Skeletal muscle tissue (tissue), 4 donors: ENCODE measurements around the gene MST1. TPM values are rescaled to one million over a fixed set of nuclear protein-coding genes. Genes with fewer than 3 reads are reported as not detected.

ENCODE experiments used
- H3K27ac ChIP-seq: one replicate; pipeline ENCODE4 v1.7.0; 2013; ENCODE audit warnings: mild to moderate bottlenecking, low read depth, low read length, inconsistent platforms
- H3K27me3 ChIP-seq, 3 donors: one replicate each; pipeline ENCODE4 v1.7.0; 2013; ENCODE audit warnings: low read length in 3 of 3; ENCODE audit not compliant: control insufficient read depth in 3 of 3, insufficient read depth in 3 of 3
- H3K36me3 ChIP-seq, 3 donors: one replicate each; pipeline ENCODE4 v1.7.0; 2013; ENCODE audit warnings: low read length in 3 of 3; ENCODE audit not compliant: control insufficient read depth in 3 of 3, insufficient read depth in 3 of 3
- H3K4me1 ChIP-seq, 3 donors: one replicate each; pipeline ENCODE4 v1.7.0; 2013; ENCODE audit warnings: low read length in 3 of 3, mild to moderate bottlenecking in 3 of 3; ENCODE audit not compliant: control insufficient read depth in 3 of 3, insufficient read depth in 3 of 3
- H3K4me3 ChIP-seq, 3 donors: one replicate each; pipeline ENCODE4 v1.7.0; 2013; ENCODE audit warnings: low read length in 3 of 3
- H3K9ac ChIP-seq, 3 donors: one replicate each; pipeline ENCODE4 v1.7.0; 2013; ENCODE audit warnings: low read length in 3 of 3, mild to moderate bottlenecking in 3 of 3, moderate library complexity in 2 of 3, low read depth in 1 of 3
- H3K9me3 ChIP-seq, 3 donors: one replicate each; pipeline ENCODE4 v1.7.0; 2013; ENCODE audit warnings: low read length in 3 of 3; ENCODE audit not compliant: control insufficient read depth in 3 of 3
- total RNA-seq: library from RNA; depleted of rRNA; stranded (reverse); fragments of >200 nt; gene quantifications from one replicate; pipeline ENCODE4 v1.2.3, GENCODE V29; 2014
- donor health status: Osteomylitis.

MST1 gene
- total RNA-seq, 1 donor from 2014 or later, result 1.6 TPM

- H3K27me3 ChIP-seq, result peaks cover 6 to 16% (median 9%) of the 10 kb centered on the region in 3 donors
- H3K9ac ChIP-seq, result no peak overlapping the region
- peaks cover 10 to 15% (median 12%) of the 10 kb centered on the region in 3 donors for H3K36me3 ChIP-seq
- H3K27ac ChIP-seq, result no peak overlapping the region
- H3K9me3 ChIP-seq, result no peaks in the 10 kb centered on the region
- H3K4me1 ChIP-seq, result peaks cover 19 to 37% (median 22%) of the 10 kb centered on the region in 3 donors
- no peak overlapping the region for H3K4me3 ChIP-seq
These were observed 17.7 kb downstream of the MST1 start for GRCh38 chr3:49671291-49672288.

GRCh38 chr3:49670940-49671290 is 18.4 kb downstream of the MST1 start:
- H3K9ac ChIP-seq, result peak overlapping the region in 1 of 3 donors; percentile 45
- H3K27me3 ChIP-seq, result peaks cover 6 to 18% (median 9%) of the 10 kb centered on the region in 3 donors
- H3K4me3 ChIP-seq, result no peak overlapping the region
- peaks cover 19 to 34% (median 22%) of the 10 kb centered on the region in 3 donors for H3K4me1 ChIP-seq
- H3K9me3 ChIP-seq, result no peaks in the 10 kb centered on the region
- peaks cover 3 to 8% (median 5%) of the 10 kb centered on the region in 3 donors for H3K36me3 ChIP-seq
- no peak overlapping the region for H3K27ac ChIP-seq

- Histone ChIP-seq H3K9me3 (no peaks in the 10 kb centered on the region), H3K9ac (peak overlapping the region in 1 of 3 donors; percentile 33), H3K4me3 (no peak overlapping the region), H3K27ac (no peak overlapping the region), H3K4me1 (peaks cover 9 to 19% (median 9%) of the 10 kb centered on the region in 3 donors), H3K27me3 (peaks cover 6 to 26% (median 9%) of the 10 kb centered on the region in 3 donors), H3K36me3 (no peaks in the 10 kb centered on the region)
These were observed 19.9 kb downstream of the MST1 start for GRCh38 chr3:49669352-49669751.

- peaks cover 6 to 26% (median 9%) of the 10 kb centered on the region in 3 donors for H3K27me3 ChIP-seq
- H3K9ac ChIP-seq, result peak overlapping the region in 1 of 3 donors; percentile 33
- no peak overlapping the region for H3K27ac ChIP-seq
These were observed 20.4 kb downstream of the MST1 start for GRCh38 chr3:49668861-49669260.

GRCh38 chr3:49668414-49668797 is 20.9 kb downstream of the MST1 start:
- Histone ChIP-seq H3K27ac (no peak overlapping the region), H3K4me1 (peaks cover 8 to 12% (median 8%) of the 10 kb centered on the region in 3 donors), H3K36me3 (no peaks in the 10 kb centered on the region), H3K9ac (no peak overlapping the region), H3K4me3 (no peak overlapping the region), H3K9me3 (no peaks in the 10 kb centered on the region), H3K27me3 (peaks cover 6 to 26% (median 9%) of the 10 kb centered on the region in 3 donors)

More at GRCh38 chr3:49668861-49669260, 20.4 kb downstream of the MST1 start:
- H3K9me3 ChIP-seq, result no peaks in the 10 kb centered on the region
- H3K36me3 ChIP-seq, result no peaks in the 10 kb centered on the region
- H3K4me3 ChIP-seq, result no peak overlapping the region
- peaks cover 9 to 16% (median 9%) of the 10 kb centered on the region in 3 donors for H3K4me1 ChIP-seq

- Histone ChIP-seq H3K27ac (no peak overlapping the region), H3K36me3 (no peaks in the 10 kb centered on the region), H3K27me3 (peaks cover 6 to 26% (median 9%) of the 10 kb centered on the region in 3 donors), H3K4me1 (peaks cover 4 to 7% (median 4%) of the 10 kb centered on the region in 3 donors), H3K9ac (no peak overlapping the region), H3K9me3 (no peaks in the 10 kb centered on the region), H3K4me3 (no peak overlapping the region)
These were observed 21.4 kb downstream of the MST1 start for GRCh38 chr3:49667701-49668413.

- no peak overlapping the region for H3K9ac ChIP-seq
- peaks cover 4% of the 10 kb centered on the region in 3 donors for H3K4me1 ChIP-seq
- H3K36me3 ChIP-seq, result no peaks in the 10 kb centered on the region
- H3K4me3 ChIP-seq, result no peak overlapping the region
- no peaks in the 10 kb centered on the region for H3K9me3 ChIP-seq
- no peak overlapping the region for H3K27ac ChIP-seq
- H3K27me3 ChIP-seq, result peaks cover 6 to 26% (median 9%) of the 10 kb centered on the region in 3 donors
These were observed 22.7 kb downstream of the MST1 start for GRCh38 chr3:49666592-49666991.

- Histone ChIP-seq H3K4me3 (no peak overlapping the region), H3K4me1 (peaks cover 4% of the 10 kb centered on the region in 3 donors), H3K9me3 (no peaks in the 10 kb centered on the region), H3K9ac (no peak overlapping the region), H3K36me3 (no peaks in the 10 kb centered on the region), H3K27ac (no peak overlapping the region), H3K27me3 (peaks cover 6 to 29% (median 9%) of the 10 kb centered on the region in 3 donors)
These were observed 23.3 kb downstream of the MST1 start for GRCh38 chr3:49665822-49666519.

- H3K9ac ChIP-seq, result no peak overlapping the region
- H3K4me1 ChIP-seq, result peaks cover 1 to 4% (median 4%) of the 10 kb centered on the region in 3 donors
- no peak overlapping the region for H3K27ac ChIP-seq
- no peak overlapping the region for H3K4me3 ChIP-seq
- H3K9me3 ChIP-seq, result no peaks in the 10 kb centered on the region
- no peaks in the 10 kb centered on the region for H3K36me3 ChIP-seq
- H3K27me3 ChIP-seq, result peaks cover 6 to 27% (median 9%) of the 10 kb centered on the region in 3 donors
These were observed 25.0 kb downstream of the MST1 start for GRCh38 chr3:49664300-49664699.
